Spleen (tissue), 7 donors: ENCODE measurements around the gene DGCR6L.
"Not testable (repeated sequence)": the region's sequence is repeated elsewhere in the genome, so short reads cannot be mapped to it uniquely, and the experiment has no call there.

Experiments
- POLR2A ChIP-seq, 3 donors: fragments of 450-650 bp; IDR thresholded peaks; one replicate each; pipeline ENCODE4 v1.5.1; 2017; ENCODE audit warnings: antibody characterized with exemption in 3 of 3, mild to moderate bottlenecking in 1 of 3
- POLR2AphosphoS5 ChIP-seq, 3 donors: sonication (generic); formaldehyde crosslinking; IDR thresholded peaks; one replicate each; pipeline ENCODE4 v1.5.1; 2017; ENCODE audit warnings: antibody characterized with exemption in 3 of 3
- TF ChIP-seq, protein P1 (sequence below), 11 experiments: fragments of 200-600 bp in 7 of 11; fragments of 450-650 bp in 4 of 11; sonication (generic) in 4 of 11; IDR thresholded peaks in 8 of 11; conservative IDR thresholded peaks in 3 of 11; 1 replicate in 7 of 11; 2 replicates in 4 of 11; pipeline versions ENCODE4 v1.4.0 to v1.8.0; 2016 to 2021; ENCODE audit warnings: antibody characterized with exemption in 11 of 11, inconsistent platforms in 4 of 11, mild to moderate bottlenecking in 1 of 11
- donor health status: DM: no; HTN: no; CAD: no; lungs with moderate emphysema.
- donor health status: DM: no; HTN: no; CAD: no.
- donor health status: DM: no; HTN: no; CAD: no.

DNA sequence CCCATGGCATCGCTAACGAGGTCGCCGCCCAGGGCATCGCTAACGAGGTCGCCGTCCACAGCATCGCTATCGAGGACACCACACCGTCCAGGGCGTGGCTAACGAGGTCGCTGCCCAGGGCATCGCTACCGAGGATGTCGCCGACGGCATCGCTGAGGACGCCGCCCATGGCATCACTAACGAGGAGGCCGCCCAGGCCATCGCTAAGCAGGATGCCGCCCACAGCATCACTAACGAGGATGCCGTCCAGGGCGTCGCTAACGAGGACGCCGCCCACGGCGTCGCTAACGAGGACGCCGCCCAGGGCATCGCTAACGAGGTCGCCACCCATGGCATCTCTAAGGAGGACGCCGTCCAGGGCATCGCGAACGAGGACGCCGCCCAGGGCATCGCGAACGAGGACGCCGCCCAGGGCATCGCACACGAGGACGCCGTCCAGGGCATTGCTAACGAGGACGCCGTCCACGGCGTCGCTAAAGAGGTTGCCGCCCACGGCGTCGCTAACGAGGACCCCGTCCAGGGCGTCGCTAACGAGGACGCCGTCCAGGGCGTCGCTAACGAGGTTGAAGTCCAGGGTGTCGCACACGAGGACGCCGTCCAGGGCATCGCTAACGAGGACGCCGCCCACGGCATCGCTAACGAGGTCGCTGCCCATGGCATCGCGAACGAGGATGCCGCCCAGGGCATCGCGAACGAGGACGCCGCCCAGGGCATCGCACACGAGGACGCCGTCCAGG is 38.8 kb upstream of the DGCR6L start:
- TF ChIP-seq, protein P1, sequence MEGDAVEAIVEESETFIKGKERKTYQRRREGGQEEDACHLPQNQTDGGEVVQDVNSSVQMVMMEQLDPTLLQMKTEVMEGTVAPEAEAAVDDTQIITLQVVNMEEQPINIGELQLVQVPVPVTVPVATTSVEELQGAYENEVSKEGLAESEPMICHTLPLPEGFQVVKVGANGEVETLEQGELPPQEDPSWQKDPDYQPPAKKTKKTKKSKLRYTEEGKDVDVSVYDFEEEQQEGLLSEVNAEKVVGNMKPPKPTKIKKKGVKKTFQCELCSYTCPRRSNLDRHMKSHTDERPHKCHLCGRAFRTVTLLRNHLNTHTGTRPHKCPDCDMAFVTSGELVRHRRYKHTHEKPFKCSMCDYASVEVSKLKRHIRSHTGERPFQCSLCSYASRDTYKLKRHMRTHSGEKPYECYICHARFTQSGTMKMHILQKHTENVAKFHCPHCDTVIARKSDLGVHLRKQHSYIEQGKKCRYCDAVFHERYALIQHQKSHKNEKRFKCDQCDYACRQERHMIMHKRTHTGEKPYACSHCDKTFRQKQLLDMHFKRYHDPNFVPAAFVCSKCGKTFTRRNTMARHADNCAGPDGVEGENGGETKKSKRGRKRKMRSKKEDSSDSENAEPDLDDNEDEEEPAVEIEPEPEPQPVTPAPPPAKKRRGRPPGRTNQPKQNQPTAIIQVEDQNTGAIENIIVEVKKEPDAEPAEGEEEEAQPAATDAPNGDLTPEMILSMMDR (IDR thresholded peaks at IDR 0.05 in 8 of 11, conservative IDR thresholded peaks at IDR 0.05 in 3 of 11), result not testable (repeated sequence)
- not testable (repeated sequence) for TF ChIP-seq POLR2A, POLR2AphosphoS5 (IDR thresholded peaks at IDR 0.05)
